GM18502 (cell line): Measurements from ENCODE around the gene WSCD2.

ENCODE experiments used
- ATAC-seq: cut with Tn5 transposase; IDR thresholded peaks from one replicate; pipeline ENCODE4 v1.9.1; 2021; ENCODE audit warnings: mild to moderate bottlenecking; ENCODE audit not compliant: unreplicated experiment, poor library complexity

Gene WSCD2

DNA sequence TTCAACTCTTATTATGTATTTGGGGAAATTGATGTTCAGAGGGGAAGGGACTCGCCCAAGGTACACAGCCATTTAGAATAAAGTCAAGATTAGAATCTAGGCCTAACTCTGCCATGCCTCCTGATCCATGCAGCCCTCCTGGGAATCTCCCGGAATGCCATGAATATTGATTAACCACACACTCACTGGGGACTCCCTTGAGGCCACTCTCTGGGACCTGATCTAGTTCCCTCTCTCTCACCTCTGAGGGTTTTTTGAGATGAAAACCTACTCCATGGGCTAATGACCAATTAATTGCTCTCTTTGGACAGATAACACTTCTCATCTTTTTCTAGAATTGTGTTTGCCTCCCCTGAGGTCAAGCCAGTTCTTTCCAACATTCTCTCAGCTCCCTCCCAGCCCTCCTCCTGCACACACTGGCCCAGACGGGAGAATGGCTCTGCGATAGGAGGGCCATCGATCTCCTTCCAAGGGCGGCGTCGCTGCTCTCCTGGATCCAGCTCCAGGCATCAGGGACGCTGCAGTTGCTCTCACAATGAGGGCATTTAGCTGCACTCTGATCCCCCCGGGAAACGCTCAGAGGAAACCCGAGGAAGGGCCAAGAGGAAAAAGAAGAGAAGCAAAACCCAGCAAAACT lies 22.6 kb downstream of the WSCD2 start:
- ATAC-seq, result no peak

DNA sequence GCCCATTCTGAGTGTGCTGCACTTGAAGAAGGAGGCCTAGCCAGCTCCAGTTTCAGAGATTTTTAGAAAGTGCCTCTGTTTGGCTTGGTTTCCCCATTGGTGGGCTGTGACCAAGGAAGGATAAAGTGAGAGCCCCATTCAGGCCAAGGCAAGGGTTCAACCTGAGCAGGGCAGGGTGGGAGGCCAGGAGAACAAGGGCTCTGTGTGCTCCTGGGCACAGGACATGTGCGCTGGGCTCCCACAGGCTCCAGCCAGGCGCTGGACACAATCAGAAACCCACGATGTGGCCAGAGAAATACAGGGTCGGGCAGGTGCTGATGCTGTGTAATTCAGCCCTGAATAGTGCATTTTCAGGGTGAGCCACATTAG lies 23.1 kb downstream of the WSCD2 start:
- no peak for ATAC-seq

DNA sequence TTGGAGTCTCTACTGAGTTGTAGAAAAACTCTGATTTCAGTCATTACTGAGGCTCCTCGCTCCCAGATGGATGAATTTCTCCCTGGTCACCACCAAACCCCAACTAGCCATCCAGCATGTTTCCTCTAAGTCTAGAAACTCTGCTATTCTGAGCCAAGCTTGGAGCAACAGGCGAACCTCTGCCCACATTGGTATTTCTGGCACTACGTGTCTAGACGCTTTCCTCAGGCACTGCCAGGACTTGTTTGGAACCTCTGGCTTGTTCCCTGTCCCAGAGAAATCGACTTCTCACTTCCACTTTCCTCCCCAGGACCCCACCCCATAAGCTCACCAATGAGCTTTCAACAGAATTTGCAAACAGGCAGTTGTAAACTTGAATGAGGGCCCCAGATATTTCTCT lies 27.6 kb downstream of the WSCD2 start:
- no peak for ATAC-seq

DNA sequence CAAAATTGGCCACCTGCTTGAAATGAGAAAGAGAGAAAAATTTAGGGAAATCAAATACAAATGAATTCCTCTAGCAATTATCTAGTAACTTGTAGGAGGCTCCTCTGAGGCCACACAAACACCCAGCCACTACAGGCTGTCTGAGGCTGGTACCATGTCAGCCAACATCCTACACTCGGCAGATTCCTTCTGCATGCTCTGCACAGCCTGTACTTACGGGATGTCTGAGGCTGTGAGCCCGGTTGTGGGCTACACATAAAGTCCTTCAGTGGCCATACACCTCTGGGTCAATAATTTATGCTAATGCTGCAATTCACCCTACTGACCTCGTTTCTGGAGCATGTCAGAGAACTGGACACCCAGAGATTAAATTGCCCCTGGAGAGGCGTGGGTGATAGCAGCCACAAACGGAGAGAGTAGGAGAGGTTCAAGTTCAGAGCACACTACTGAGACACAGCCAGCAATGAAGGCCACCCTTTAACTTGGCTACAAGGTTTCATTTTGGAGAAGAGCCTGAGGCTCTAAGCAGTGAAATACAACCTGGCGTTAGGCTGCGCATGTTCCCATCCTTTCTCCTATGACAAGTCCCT lies 28.9 kb downstream of the WSCD2 start:
- no peak for ATAC-seq

DNA sequence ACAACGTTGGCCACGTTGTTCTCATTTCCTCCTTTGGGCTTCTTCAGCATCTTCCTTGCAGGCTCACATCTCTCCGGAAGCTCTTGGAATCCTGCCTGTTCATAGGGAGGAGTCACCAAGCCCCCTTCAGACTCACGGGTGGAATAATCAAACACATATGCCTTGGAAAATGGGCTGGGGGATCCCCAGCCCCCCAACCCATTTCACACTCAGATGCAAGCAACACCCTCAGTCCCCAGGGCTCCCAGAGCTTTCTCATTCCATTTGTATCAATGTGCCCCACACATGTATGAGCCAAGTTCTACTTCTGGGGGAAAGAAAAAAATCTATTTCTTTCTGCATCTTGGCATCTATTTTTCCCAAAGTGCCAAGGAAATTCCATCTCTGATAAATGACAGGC lies 33.1 kb downstream of the WSCD2 start:
- ATAC-seq, result no peak

DNA sequence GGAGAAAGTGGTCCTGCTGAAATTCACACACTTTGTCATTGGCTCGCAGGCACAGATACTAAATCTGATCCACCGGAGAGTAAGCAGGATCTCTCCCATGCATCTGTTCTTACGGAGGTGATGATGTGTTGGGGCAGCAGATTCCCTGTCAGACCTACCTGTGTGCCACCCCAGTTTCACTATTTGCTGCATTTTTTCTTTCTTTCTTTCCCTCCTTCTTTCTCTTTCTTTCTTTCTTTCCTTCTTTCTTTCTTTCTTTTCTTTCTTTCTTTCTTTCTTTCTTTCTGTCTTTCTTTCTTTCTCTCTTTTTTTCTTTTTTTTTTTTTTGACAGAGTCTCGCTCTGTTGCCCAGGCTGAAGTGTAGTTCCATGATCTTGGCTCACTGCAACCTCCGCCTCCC lies 37.4 kb downstream of the WSCD2 start:
- no peak for ATAC-seq

DNA sequence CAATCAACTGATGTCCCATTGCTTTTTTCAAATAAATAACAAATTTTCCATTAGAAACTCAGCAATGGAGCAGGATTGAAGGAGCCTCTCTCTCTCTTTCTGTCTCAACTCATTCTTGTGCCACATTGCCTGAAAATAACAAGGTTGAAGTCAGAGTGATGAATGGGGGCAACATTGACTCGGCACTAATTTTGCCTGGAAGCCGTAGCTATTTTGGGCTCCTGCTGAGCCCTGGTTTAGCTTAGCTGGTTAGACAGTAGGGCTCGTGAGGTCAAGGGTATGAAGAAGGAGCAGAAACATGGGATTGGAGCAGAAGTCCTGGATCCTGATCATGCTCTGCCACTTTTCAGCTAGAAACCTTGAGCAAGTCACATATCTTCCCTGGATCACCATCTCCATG lies 38.9 kb downstream of the WSCD2 start:
- ATAC-seq, result no peak

DNA sequence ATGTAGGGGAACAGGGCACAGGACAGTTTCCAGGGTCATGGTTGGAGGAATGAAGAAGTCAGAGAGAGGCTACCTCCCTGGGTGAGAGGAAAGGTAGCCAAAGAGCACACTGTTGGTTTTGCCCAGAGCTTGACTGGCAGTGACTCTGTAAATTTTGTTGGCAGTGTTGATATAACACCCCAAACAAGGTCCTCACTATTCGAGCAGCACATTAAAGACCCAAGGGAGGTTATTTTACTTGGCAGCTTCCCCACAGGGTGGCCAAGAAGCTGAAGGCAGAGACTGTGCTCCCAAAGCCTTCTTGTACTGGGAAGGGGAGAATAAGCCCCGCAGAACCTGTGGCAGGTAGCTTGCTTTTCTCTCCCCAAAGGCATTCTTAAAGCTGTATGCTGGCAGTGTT lies 40.6 kb downstream of the WSCD2 start:
- no peak for ATAC-seq

DNA sequence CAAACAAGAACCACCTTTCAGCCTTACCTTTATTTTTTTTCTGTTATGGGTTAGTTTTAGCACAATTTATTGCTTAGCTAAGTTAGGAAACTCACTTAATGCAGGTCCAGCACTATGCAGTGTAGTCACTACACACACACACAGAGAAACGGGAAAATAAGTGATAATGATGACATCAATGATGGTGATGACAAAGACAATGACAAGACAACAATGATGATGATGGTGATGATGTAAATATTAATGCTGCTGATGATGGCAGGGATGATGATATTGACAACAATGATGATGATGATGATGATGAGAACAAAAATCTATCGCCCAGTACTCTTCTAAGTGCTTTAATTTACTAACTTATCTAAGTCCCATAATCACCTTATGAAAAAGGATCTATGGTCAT lies 41.1 kb downstream of the WSCD2 start:
- ATAC-seq, result no peak

DNA sequence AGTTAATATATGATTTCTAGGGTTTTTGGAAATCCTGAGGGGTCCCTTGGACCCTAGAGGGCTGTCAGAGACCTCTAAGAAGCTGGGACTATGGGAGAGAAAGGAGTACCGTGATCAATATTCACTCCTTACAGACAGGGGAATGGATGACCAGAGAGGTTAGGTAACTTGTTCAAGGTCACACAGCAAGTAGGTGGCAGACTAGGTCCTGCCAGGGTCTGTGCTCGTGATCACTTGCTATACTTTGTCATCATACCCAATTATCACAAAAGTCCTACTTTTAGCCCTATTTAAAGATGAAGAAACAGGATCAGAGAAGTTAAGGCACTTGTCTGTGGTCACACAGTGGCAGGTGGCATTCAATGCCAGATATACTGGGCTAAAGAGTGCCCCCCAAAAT lies 42.9 kb downstream of the WSCD2 start:
- no peak for ATAC-seq

DNA sequence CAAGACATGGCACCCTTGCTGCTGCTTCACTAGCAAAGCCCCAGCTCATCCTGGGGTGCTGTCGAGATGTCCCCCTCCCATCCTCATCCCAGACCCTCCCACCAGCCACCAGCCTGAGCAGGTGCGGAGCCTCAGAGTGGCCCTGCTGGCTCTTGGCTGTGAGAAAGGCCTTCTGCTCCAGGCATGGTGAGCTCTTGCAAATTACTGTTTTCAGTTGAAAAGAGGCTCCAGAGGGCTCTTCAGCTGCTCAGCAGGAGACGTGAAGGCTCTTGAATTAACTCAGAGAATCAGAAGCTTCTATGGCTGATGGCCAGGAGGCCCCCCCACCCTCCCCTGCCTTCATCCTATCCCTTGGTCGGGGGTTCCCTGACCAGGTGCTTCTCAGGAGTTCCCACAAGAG lies 44.1 kb downstream of the WSCD2 start:
- ATAC-seq, result no peak

DNA sequence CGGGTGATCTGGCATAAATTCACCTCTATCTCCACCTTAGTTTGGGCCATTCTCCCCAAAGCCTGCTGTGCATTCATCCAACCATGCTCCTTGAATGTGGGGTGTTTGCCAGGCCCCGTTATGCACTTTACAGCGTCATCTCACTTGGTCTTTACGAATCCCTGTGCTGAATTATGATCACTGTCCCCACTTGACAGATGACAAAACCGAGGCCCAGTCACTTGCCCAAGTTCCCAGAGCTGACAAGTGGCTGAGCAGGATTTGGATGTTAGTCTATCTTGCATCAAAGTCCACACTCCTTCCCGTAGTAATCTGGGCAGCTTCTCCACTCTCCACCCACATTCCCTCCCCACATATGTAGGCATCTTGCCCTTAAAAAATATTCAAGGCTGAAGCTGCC lies 44.8 kb downstream of the WSCD2 start:
- no peak for ATAC-seq

DNA sequence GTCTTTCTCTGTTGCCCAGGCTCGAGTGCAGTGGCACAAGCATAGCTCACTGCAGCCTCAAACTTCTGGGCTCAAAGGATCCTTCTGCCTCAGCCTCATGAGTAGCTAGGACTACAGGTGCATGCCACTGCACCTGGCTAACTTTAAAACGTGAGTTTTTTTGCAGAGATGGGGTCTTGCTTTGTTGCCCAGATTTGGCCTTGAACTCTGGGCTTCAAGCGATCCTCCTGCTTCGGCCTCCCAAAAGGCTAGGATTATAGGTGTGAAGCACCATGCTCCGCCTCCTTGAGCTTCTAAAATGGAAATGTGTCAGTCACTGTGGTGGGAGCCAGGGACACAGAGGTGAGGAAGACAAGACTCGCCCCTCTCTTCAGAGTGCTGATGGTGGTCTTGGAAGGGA lies 45.6 kb downstream of the WSCD2 start:
- ATAC-seq, result no peak

DNA sequence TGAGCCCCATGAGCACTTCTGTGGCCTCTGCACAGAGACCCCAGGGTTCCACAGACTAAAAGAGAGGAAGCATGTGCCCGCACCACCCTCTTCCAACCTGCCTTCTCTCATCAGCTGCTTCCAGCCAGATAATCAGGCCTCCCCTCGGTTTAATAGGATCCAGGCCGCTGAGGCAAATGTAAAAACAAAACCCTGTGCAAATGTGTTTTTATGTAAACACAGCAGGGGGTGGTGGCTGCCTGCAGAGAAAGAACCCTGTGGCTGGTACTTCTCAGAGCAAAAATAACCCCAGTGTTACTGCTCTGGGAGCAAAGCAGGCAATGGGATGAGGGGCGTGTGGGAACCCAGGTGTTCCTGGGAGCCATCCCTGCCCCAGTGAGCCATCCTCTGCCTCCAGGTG lies 46.2 kb downstream of the WSCD2 start:
- ATAC-seq, result no peak

DNA sequence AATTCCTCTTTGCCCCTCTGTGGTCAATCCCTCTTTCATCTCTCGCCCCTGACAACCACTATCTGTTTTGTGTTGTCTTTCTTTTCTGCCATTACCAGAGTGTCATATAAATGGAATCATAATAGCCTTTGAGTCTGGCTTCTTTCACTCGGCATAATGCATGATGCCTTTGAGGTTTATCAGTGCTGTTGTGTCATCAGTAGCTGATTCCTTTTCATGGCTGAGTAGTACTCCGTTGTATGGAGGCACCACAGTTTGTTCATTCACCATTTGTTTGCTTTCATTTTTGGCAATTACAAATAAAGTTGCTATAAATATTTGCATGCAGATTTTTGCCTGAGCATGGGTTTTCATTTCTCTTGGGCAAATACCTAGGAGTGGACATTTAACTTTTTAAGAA lies 47.2 kb downstream of the WSCD2 start:
- no peak for ATAC-seq

DNA sequence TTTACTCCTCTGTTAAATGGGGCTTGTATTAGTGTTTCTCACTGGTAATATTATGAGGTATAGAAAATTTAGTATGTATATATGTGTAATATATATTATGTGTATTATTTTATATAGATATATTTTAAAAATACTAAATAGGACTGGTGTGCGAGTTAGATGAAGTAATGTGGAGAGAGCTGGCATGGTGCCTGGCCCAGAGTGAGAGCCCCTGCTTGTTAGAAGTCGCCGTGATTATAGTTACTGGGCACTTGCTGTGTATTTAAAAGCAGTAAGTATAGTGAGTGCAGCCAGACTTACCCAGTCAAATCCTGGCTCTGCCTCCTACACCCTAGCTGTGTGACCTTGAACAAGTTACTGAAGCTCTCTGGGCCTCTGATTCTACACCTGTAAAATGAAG lies 48.0 kb downstream of the WSCD2 start:
- ATAC-seq, result no peak

DNA sequence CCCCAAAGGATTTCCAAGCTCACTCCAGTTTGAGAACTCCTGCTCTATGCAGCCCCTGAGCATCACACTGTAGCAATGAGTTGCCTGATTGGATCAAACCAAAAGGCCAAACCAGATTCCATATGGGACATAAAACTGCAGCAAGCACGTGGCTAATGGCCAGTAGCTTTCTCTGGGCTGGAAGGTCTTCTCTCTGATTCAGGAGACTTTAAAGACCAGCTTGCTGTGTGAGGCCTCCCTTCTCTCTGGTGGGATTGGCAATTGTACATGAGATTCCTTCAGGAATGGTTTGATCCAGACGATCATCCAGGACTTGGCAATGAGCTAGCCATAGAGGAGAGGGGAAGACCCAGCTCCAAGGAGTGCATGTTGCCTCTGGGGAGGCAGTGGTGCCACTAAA lies 50.2 kb downstream of the WSCD2 start:
- ATAC-seq, result no peak

DNA sequence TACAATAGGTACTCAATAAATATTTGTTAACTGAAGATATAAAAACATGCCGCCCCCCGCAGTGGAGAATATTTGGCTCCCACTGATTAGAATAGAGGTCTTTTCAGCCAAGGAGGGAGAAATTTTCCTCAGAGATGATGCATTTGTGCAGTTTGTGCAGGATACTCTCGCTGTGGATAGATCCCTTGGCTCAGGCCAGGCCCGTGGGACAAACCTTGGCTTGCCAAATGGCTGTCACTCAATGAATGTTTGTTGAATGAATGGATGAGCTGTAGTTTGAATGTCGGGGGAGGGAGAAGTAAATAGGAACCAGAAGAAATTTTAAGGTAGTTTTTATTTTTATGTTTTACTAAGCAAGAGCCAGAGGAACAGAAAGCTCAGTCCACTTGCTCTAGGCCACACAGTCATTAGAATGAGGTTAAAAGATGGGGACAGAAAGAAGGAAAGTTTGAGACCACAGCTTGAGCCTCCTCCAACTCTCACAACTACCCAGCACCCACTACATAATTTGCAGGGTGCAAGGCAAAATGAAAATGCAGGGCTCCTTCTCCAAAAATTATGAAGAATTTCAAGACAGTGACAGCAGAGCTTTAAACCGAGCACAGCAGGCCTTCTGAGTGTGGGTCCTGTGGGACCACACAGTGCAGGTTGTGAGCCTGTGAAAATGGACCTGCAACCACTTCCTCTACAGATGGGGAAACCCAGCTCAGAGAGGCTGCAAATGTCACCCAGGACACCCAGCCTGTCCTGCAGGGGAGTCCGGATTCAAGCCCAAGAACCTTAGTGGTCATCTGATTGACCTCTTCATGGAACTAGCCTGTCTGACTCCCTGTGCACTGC lies 51.4 kb downstream of the WSCD2 start:
- ATAC-seq, result no peak

DNA sequence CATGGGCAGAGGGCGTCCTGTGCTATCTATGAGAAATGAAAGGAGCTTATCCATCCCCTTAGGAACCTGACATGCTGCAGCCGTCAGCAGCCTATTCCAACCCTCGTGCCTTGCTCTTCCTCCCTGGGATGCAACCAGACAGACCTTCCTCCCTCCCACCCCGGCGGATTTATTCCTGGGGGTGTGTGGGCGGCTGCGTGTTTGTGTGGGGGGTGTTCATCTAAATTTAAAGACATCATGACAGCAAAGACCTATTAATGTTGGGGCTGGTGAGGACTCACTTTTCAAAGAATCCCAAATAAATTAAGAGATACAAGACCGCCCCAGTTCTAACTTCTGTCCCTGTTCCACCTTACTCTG lies 52.0 kb downstream of the WSCD2 start:
- no peak for ATAC-seq

DNA sequence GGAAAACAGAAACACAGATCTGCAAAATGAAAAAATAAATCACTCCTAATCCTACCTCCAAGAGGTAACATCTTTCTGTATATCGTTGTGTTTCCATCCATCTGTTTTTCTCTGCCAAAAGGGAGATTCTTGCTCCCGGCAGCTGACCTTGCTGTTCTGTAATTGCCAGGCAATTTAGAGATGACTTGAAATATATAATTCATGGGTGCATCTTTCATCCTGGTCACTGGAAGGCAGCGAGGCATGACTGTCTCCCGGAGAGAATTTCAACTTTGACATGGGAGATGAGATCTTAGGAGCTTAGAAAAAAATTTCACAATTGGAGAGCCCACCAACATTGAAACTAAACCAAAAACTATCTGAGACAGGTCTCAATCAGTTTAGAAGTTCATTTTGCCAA lies 53.0 kb downstream of the WSCD2 start:
- no peak for ATAC-seq

DNA sequence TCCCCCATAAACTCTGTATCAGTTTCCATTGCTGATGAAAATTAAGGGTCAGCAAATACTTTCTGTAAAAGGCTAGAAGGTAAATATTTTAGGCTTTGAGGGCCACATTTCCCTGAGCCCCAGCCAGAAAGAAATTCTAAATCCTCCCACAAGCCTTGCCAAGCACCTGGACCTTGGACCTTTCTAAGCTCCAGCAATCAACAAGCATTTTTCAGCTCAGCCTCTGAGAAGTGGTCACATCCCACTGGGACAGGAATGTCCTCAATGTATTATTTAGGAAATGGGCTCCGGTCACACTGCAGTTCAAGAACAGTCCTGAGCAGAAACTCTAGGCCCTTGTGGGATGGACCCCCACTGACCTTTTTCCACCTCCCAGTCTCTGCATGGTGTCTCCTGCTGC lies 55.9 kb downstream of the WSCD2 start:
- no peak for ATAC-seq

DNA sequence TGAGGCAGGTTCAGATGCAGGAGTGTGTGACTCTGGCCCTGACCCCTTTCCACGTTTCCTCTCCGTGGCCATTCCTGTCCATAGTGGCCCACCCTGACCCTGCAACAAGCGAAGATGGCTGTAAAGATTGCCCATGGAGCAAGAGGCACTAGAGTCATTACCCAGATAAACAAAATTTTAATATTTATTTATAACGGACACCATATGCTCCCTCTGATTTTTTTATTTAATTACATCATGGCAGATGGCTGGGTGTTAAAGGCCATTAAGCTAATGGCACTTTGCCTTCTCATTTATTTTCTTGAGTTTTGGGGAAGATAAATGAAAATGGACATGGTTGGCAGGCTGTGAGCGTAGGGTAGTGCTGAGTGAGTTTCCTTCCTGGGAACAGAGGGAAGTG lies 58.7 kb downstream of the WSCD2 start:
- ATAC-seq, result no peak
